ENCODE results near the gene AGBL1.

Gene AGBL1

DNA sequence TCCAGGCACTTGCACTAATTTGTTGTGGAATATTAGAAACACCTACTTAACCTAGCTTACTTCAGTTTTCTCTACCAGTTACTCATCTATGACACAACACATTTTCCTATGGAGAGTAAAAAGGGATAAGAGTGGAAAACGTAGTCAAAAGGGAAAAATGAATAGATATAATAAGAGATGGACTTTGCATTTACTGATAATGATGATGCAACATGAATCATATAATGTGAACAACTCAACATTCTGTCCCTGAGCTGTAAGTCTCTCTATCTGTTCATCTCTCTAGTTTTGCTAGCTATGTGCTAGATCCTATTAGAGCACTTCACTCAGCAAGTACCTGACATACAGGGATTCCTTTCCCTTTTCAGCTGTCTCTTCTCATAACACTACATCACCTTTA lies 627.1 kb downstream of the AGBL1 start:
- DNase-seq (ENCODE audit: low read depth, low spot score) = no peak

GRCh38 chr15:86711476-86711875 lies 631.8 kb downstream of the AGBL1 start:
- no peak for DNase-seq (ENCODE audit: low read depth, low spot score)

DNA sequence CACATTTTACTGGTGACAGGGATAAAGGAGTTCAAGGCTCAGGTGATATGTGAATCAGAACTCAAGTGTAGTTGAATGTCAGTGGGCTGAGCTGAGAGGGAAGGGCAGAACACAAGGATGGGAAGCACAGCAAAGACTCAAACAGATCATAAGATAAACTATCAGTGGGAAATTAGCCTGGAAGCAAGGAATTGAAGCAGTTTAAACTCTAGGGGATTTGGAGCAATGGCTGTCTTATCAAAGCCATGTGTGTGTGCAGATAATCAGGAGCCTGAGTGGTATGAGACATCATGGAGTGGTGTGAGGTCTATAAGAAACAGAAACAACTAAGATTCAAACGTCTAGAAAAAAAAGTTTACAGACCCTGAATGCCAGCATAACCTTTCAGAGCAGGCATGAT lies 634.6 kb downstream of the AGBL1 start:
- DNase-seq (ENCODE audit: low read depth, low spot score) = no peak

- no peak for DNase-seq (ENCODE audit: low read depth, low spot score)
These were observed 646.0 kb downstream of the AGBL1 start for GRCh38 chr15:86725628-86726027.

- DNase-seq (ENCODE audit: low read depth, low spot score) = no peak
These were observed 655.8 kb downstream of the AGBL1 start for GRCh38 chr15:86735247-86736040.

DNA sequence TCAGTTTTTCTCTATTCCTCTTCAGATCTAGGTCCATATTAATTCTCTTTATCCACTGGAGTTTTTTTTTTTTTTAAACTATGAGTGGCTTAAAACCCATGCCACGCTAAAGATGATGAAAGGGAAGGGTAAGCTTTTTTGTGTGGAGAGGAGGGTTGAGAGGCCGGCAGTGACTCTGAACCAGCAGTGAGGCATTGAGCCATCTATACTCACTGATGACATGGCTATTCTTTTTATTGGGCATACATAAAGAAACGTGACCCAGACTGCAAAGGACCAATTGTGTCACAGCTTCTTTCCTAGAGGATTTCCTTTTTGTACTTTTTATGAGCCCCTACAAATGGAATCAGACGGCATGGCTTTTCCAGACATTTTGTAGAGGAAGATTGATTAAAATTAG lies 662.2 kb downstream of the AGBL1 start:
- no peak for DNase-seq (ENCODE audit: low read depth, low spot score)

GRCh38 chr15:86743283-86743903 lies 663.7 kb downstream of the AGBL1 start:
- DNase-seq (ENCODE audit: low read depth, low spot score) = no peak

DNA sequence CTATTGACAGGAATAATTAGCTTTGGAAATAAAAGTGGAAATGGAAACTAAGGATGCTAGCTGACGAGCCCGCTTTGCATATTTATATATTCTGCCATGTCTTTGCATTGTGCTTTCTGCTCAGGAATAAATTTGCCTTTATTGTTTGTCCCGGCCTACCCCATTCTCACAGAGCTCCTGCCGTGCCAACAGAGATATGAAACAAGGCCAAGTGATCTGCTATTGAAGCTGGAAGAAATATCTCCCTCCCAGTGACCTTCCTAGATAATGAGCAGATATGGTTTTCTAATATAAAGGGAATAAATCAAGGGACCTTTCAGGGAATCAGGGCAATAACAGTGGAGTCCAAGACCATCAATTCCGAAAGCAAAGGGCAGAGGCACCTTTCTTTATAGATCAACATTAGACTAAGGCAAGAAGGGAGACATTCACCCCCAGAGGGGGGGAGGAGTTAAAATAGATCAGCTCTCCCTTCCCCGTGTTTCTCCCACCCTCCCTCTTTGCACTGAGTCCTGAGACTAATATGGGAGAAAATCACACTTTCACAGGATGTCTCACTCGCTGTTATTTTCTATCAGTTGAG lies 664.6 kb downstream of the AGBL1 start:
- no peak for DNase-seq (ENCODE audit: low read depth, low spot score)

DNA sequence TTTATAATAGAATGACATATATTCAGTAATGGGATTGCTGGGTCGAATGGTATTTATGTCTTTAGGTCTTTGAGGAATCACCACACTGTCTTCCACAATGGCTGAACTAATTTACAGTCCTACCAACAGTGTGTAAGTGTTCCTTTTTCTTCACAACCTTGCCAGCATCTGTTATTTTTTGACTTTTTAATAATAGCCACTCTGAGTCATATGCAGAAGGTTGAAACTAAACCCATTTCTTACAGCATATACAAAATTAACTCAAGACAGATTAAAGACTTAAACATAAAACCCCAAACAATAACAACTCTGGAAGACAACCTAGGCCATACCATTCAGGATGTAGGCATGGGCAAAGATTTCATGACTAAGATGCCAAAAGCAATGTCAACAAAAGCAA lies 671.4 kb downstream of the AGBL1 start:
- DNase-seq (ENCODE audit: low read depth, low spot score) = no peak

GRCh38 chr15:86754846-86755245 lies 675.2 kb downstream of the AGBL1 start:
- DNase-seq (ENCODE audit: low read depth, low spot score) = no peak

GRCh38 chr15:86756688-86757087 lies 677.0 kb downstream of the AGBL1 start:
- no peak for DNase-seq (ENCODE audit: low read depth, low spot score)

GRCh38 chr15:86759800-86760523 lies 680.3 kb downstream of the AGBL1 start:
- no peak for DNase-seq (ENCODE audit: low read depth, low spot score)

DNA sequence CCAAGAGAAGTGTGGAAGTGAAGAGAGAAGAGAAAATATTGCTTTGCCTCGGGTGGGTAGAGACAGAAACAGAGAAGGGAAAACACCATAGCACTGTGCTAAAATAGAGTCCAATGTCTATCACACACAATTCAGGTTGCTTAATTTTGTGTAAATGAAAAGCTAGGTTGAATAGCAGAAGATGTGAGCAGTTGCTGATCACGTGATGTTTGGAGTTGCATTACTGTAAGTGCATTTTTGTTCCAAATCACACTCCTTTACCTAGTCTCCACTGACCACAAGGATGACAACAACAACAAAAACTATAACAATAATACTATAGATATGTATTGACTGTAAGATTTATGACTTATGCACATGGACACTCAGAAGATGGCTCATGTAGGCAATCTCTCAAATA lies 683.2 kb downstream of the AGBL1 start:
- DNase-seq (ENCODE audit: low read depth, low spot score) = no peak

DNA sequence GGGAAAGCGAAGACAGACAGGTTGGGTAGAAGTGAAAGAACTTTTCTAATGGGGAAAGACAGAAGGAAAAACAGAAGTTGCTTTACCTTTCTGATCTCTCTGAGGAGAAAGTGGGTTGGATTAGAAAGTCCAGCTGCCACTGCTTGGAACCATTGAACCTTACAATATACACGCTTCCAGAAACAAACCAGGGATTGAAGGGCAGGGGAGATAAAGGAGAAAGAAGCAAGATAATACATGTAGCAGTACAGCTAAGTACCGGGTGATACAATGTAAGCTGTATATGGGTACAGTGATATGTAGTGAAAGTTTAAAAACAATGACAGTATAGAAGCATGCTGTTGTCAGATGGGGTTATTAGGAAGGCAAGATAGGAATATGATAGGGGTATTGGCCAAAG lies 684.4 kb downstream of the AGBL1 start:
- DNase-seq (ENCODE audit: low read depth, low spot score) = no peak

- DNase-seq (ENCODE audit: low read depth, low spot score) = no peak
These were observed 685.6 kb downstream of the AGBL1 start for GRCh38 chr15:86765281-86765680.

GRCh38 chr15:86772369-86773059 lies 692.8 kb downstream of the AGBL1 start:
- DNase-seq (ENCODE audit: low read depth, low spot score) = no peak

- no peak for DNase-seq (ENCODE audit: low read depth, low spot score)
These were observed 694.1 kb downstream of the AGBL1 start for GRCh38 chr15:86773736-86774135.

- DNase-seq (ENCODE audit: low read depth, low spot score) = no peak
These were observed 696.5 kb downstream of the AGBL1 start for GRCh38 chr15:86776145-86776544.

DNA sequence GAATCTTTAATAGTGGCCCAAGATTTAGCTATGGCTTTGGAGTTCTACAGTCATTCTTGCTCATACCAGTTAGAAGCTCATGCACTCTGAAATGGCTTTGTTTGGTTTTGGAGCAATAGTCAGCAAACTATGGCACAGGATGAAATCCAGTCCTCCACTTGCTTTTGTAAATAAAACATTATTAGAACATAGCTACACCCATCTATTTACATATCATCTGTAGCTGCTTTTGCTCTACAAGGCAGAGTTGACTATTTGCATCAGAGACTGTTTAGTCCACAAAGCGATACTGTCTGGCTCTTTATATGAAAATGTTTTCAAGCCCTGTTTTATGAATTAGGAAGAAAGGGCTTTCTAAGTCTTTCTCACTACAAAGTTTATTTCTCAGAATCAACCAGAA lies 716.9 kb downstream of the AGBL1 start:
- no peak for DNase-seq (ENCODE audit: low read depth, low spot score)

GRCh38 chr15:86797135-86797534 lies 717.5 kb downstream of the AGBL1 start:
- no peak for DNase-seq (ENCODE audit: low read depth, low spot score)

DNA sequence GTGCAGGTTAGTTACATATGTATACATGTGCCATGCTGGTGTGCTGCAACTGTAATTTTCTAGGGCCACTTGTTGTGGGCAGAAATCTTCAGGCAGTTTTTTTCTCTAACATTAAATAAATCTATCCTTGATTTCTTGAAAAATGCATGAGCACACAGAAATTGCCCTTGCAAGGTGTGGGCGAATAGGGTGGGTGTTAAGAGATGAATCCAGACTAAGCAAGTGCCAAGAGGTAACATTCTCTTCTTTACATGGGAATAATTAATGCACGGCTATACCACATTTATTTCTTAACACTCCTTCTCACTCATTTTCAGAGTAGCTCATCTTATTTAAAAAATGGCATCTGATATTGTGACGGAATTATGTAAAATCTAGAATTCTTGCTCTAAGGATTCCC lies 719.6 kb downstream of the AGBL1 start:
- no peak for DNase-seq (ENCODE audit: low read depth, low spot score)

DNA sequence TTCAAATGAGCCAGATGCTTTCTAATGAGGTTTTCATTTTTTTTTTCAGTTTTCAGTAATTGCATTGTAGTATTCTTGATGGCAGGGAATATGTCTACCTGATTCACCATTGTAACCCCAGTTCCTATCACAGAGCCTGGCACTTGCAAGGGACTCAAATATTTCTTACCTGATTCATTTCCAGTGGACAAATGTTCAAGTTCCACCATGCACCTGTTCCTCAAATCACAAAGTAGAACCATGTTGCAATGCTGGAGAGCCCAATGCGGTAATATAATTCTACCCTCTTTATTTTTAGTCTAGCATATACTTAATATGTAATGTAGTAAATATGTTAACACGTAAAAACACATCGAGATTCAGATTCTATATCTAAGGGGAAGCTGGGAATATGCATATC lies 722.6 kb downstream of the AGBL1 start:
- no peak for DNase-seq (ENCODE audit: low read depth, low spot score)
